ENCODE measurements around the gene IQGAP2.
A peak's percentile ranks its signal among the peaks of the same experiment; 100 is the strongest.

The IQGAP2 gene

GRCh38 chr5:76379855-76380254, 23.2 kb upstream of the IQGAP2 start:
- TF ChIP-seq HOXA7 (CRISPR knock-in tag; IDR thresholded peaks at IDR 0.05; ENCODE audit: borderline replicate concordance) (no peak), ZNF596 (tag by site-specific recombination; IDR thresholded peaks at IDR 0.05) (no peak), ZNF335 (tag by site-specific recombination; conservative IDR thresholded peaks at IDR 0.05) (0 out of 2 replicates have a peak, but pooled peaks have one; percentile 6), YY2 (tag by site-specific recombination; IDR thresholded peaks at IDR 0.05) (no peak)
- Histone ChIP-seq H3K9me3 (ENCODE audit: control insufficient read depth, insufficient read depth, low read depth, low read length) (no peaks in the 10 kb centered on the region), H3K4me3 (ENCODE audit: low read depth, low read length) (no peak overlapping the region), H3K36me3 (ENCODE audit: control insufficient read depth in 2 of 2, insufficient read depth in 1 of 2, low read length in 2 of 2) (no peaks in the 10 kb centered on the region), H3K27ac (ENCODE audit: extremely low read depth, low read depth, low read length) (no peak overlapping the region), H3K4me1 (ENCODE audit: control insufficient read depth, insufficient read depth, low read length) (no peaks in the 10 kb centered on the region; the same call in 1 of the 2 replicates)
- CTCF ChIA-PET: interaction anchor here (0.6 kb wide), 1 partner anchor 817 kb away, joined by 3 read pairs; no protein-coding TSS in a partner anchor
- POLR2A ChIA-PET: no interaction called here

- no peaks in the 10 kb centered on the region; a peak in 1 of 3 replicates for H3K36me3 ChIP-seq (ENCODE audit: control insufficient read depth in 2 of 2, insufficient read depth in 1 of 2, low read length in 2 of 2)
- no peaks in the 10 kb centered on the region for H3K9me3 ChIP-seq (ENCODE audit: control insufficient read depth, insufficient read depth, low read depth, low read length)
- H3K4me1 ChIP-seq (ENCODE audit: control insufficient read depth, insufficient read depth, low read length): no peaks in the 10 kb centered on the region; the same call in 1 of the 2 replicates
- POLR2A ChIA-PET: no interaction called here
- CTCF ChIA-PET: no interaction called here
- TF ChIP-seq KLF9 (tag by site-specific recombination; IDR thresholded peaks at IDR 0.05; ENCODE audit: low read depth) (no peak), ZBTB17 (tag by site-specific recombination; IDR thresholded peaks at IDR 0.05) (0 out of 2 replicates have a peak, but pooled peaks have one; percentile 24), ZNF335 (tag by site-specific recombination; conservative IDR thresholded peaks at IDR 0.05) (no peak), ZNF558 (tag by site-specific recombination; IDR thresholded peaks at IDR 0.05) (no peak), MYNN (tag by site-specific recombination; IDR thresholded peaks at IDR 0.05; ENCODE audit: borderline replicate concordance) (no peak), ZNF24 (tag by site-specific recombination; IDR thresholded peaks at IDR 0.05) (no peak), GLI2 (tag by site-specific recombination; IDR thresholded peaks at IDR 0.05; ENCODE audit: borderline replicate concordance, low read depth) (no peak), ZNF214 (tag by site-specific recombination; IDR thresholded peaks at IDR 0.05; ENCODE audit: borderline replicate concordance) (no peak)
- no peak overlapping the region for H3K4me3 ChIP-seq (ENCODE audit: low read depth, low read length)
- H3K27ac ChIP-seq (ENCODE audit: extremely low read depth, low read depth, low read length): no peak overlapping the region
These were observed 22.6 kb upstream of the IQGAP2 start for GRCh38 chr5:76380346-76381066.

- H3K27ac ChIP-seq (ENCODE audit: extremely low read depth, low read depth, low read length): no peak overlapping the region
- TF ChIP-seq GLIS2 (tag by site-specific recombination; IDR thresholded peaks at IDR 0.05) (no peak), ZSCAN18 (tag by site-specific recombination; IDR thresholded peaks at IDR 0.05) (no peak), ZSCAN4 (tag by site-specific recombination; IDR thresholded peaks at IDR 0.05) (0 out of 2 replicates have a peak, but pooled peaks have one; percentile 14), SCRT2 (tag by site-specific recombination; IDR thresholded peaks at IDR 0.05) (no peak), KLF1 (tag by site-specific recombination; IDR thresholded peaks at IDR 0.05) (no peak)
- no peaks in the 10 kb centered on the region for H3K9me3 ChIP-seq (ENCODE audit: control insufficient read depth, insufficient read depth, low read depth, low read length)
- no peak overlapping the region for H3K4me3 ChIP-seq (ENCODE audit: low read depth, low read length)
- CTCF ChIA-PET: interaction anchor here (1.2 kb wide), 1 partner anchor 20 kb away, joined by 4 read pairs; the partner anchor contains the start of gene IQGAP2
- H3K36me3 ChIP-seq (ENCODE audit: control insufficient read depth in 2 of 2, insufficient read depth in 1 of 2, low read length in 2 of 2): no peaks in the 10 kb centered on the region; a peak in 1 of 3 replicates
- H3K4me1 ChIP-seq (ENCODE audit: control insufficient read depth, insufficient read depth, low read length): no peaks in the 10 kb centered on the region; the same call in 1 of the 2 replicates
- POLR2A ChIA-PET: no interaction called here
These were observed 19.8 kb upstream of the IQGAP2 start for GRCh38 chr5:76383126-76383832.

All from HEK293 (cell line).